Amniotic stem cell (primary cell): ENCODE results near the gene PDGFA.
"Not testable (repeated sequence)": the region's sequence is repeated elsewhere in the genome, so short reads cannot be mapped to it uniquely, and the experiment has no call there.

Experiments used
- DNase-seq: peaks from one replicate; lab custom pipeline; 2025; lab: John Stamatoyannopoulos, UW

Gene PDGFA

DNA sequence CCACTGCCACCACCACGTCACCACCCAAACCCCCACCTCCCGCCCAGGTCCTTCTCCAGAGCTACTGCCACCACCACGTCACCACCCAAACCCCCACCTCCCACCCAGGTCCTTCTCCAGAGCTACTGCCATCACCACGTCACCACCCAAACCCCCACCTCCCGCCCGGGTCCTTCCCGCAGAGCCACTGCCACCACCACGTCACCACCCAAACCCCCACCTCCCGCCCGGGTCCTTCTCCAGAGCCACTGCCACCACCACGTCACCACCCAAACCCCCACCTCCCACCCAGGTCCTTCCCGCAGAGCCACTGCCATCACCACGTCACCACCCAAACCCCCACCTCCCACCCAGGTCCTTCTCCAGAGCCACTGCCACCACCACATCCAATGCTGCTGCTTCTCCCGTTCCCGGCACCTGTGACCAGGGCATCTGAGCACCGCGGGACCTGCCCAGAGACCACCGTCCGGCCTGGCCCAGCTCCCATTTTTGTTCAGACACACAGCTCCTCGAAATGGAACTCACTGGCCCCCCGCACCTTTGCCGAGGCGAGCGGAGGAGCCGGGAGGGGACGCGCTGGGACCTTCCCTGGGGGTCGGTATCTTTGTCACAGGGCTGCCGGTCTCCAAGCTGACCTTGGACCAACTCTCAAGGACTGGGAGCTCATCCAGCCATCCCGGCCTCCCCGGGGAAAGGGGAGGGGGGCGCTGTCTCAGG lies 32.7 kb upstream of the PDGFA start:
- DNase-seq = not testable (repeated sequence)

DNA sequence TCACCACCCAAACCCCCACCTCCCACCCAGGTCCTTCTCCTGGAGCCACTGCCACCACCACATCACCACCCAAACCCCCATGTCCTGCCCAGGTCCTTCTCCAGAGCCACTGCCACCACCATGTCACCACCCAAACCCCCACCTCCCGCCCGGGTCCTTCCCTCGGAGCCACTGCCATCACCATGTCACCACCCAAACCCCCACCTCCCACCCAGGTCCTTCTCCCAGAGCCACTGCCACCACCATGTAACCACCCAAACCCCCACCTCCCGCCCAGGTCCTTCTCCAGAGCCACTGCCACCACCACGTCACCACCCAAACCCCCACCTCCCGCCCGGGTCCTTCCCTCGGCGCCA lies 31.9 kb upstream of the PDGFA start:
- not testable (repeated sequence) for DNase-seq

DNA sequence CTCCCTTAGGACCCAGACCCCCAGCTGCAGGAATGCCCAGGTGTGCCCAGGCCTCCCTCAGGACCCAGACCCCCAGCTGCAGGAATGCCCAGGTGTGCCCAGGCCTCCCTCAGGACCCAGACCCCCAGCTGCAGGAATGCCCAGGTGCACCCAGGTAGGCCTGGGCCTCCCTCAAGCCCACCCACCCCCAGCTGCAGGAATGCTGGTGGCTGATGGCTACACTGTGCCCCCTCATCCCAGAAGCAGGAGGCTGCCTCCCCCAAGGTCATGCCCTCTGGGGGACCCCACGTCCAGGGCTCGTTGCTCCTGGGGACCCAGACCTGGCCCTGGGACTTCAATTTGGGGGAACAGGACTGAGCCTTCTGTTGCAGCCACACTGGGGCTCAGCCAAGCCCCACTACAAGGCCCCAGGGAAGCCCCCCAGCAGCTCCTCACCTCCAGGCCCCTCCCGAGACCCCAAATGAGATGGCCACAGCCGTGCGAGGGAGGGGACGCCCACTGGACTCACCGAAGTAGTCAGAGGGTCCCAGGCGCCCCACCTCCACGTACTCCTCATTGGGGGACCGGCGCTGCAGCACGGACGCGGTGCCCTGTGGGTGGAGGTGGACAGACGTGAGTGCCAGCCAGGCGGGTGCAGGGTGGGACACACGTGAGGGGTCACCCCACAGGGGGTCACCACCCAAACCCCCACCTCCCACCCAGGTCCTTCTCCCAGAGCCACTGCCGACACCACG lies 31.4 kb upstream of the PDGFA start:
- DNase-seq = no peak

DNA sequence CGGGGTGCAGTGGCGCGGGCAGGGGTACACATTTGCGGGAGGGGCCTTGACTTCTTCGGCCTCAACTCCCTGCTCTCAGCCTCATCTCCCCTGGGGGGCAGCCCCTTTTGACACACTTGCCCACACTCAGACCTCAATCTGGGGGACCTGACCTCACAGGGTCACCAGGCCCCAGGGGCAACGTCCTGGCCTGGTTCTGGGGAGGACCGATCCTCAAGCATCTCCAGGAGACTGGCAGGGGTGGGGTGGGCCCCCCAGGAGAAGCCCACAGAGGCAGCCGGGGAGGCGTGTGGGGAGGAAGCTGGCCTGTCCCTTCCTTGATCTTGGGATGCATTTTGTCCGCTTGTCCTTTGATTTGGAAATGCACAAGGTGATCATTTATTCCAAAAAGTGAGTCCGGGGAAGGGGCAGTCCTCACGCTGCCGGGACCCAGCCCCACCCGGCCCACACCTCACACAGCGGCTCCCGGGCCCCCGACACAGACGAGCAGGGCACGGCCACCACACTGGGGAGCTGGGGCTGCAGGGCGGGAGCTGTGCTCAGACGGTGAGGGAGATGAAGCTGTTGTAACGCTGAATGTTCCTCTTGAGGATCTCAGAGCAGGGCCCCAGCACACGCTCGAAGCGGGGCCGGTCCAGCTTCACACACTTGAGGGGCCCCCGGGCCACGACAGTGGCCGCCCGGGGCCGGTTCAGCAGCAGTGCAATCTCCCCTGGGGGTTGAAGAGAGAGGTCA lies 30.4 kb upstream of the PDGFA start:
- DNase-seq = no peak

DNA sequence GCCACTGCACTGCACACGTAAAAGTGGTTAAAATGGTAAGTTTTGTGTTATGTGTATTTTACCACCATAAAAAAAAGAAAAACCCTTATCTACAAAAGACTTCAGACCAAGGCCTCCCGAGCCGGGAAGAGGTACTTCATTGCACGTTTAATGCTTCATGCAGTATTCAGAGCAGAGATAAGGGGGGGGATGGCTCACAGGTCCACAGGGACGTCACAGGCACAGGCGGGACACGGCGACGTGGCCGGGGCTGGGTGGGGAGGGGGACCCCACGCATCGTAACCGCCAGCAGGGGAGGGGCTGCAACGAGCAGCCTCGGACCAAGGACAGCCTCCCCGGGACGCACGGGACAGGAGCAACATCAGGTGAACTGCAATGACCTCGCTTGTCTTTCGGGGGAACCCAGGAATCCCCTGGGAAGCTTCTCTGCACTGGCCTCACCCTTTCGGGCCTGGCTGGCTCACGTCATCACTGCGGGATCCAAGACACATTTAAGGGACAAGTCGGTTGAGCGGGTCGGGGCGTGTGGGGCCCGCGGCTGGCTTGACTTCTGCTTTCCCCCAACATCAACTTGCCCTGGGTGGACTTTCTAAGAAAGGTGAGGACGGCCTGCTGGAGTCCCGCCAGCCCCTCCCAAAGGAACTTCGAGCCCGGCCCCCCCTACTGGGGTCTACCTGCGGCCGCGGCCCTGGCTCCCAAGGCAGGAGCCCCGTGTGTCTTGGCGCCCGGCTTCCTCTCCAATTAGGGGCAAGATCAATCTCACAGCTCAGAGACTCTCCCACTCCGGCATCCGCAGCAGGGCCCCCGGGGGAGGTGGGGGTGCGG lies 29.6 kb upstream of the PDGFA start:
- no peak for DNase-seq

DNA sequence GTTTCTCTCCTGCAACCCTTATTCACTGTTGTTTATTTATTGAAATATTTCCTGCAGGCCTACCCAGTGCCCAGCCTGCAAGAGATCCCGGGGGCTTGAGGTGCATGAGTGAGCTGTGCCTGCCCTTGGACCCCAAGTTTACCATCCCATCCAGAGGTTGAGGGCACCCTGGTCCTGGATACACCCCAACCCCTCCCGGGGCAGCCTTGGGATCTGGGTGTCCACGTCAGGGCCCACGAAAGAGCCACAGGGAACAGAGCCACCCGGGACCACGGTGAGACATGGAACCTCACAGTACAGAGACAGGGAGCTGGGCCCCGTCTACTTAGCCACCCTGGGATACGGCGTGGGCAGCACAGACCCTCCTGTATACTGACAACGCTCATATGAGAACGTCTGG lies 28.8 kb upstream of the PDGFA start:
- no peak for DNase-seq

DNA sequence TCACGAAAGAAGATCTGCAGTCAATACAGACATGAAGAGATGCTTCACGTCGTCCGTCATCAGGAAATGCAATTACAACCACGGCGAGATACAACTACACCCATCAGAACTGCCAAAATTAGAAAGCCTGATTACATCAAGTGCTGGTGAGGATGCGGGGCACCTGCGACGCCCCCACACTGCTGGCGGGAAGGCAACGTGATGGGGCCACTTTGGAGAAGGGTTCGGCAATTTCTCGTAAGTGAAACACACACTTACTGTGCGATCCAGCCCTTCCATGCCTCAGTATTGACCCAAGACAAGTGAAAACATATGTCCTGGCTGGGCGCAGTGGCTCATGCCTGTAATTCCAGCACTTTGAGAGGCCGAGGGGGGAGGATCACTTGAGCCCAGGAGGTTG lies 25.8 kb upstream of the PDGFA start:
- DNase-seq = no peak

DNA sequence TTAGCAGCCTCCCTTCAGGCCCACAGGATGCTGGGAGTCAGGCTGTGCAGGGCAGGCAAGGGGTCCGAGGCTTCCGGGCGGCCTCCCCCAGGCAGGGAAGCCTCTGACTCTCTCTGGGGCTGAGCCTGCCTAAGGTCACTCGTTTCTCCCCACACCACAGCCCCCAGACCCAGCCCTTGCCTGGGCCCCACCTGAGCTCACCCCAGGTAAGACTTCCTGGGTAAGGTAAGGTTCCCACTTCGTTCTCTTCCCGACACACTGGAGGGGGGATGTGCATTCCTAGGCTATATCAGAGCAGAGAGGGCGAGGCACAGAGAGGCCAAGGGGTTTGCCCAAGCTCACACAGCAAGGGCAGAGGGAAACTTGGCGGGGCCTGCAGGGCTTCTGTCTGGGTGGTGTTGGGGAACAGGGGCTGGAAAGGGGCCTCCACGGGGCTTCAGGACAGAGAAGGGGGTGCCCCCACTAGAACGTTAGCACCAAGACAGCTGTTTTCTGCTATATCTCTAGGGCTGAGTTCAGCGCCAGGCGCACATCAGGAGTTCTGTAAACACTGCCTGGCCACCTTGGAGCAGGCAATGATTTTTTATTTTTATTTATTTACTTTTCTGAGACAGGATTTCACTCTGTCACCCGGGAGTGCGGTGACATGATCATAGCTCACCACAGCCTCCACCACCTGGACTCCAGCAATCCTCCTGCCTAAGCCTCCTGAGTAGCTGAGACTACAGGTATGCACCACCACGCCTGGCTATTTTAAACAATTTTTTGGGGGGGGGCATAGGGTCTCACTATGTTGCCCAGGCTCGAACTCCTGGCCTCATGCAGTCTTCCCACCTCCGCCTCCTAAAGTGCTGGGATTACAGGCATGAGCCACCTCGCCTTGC lies 24.9 kb upstream of the PDGFA start:
- DNase-seq = no peak

DNA sequence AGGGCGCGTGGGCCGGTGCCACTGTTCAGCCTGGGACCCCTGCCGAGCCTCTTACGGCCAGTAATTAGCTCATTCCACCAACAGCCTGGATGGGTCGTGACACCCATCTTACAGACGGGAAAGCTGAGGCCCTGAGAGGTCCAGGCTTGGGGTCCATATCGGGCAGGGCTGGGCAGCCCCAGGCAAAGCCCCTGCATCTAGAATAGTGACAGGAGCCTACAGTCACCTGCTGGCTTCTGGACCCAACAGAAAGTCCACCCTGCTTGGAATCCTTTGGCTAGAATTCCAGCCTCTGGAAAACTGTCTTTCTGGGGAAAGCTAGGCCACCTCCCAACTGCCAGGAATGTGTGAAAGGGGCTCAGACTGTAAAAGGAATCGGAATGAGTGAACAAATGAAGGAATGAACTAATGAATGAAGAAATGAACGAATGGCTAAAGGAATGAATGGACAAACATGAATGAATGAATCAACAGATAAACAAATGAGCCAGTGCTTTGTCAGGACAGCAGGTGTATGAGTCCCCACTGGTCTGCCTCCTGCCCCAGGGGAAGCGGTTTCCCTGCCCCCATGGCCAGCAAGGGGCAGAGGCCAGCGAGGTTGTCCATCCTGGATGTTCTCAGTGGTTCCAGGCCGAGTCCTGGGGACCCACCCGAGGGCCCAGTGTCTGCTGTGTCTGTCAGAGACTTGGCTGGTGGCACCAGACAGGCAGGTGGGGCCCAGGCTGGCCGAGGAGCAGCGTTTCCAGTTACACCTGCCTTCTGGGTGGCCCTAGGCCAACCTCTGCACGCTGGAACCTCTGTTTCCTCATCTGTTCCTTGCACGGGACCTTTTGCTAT lies 24.1 kb upstream of the PDGFA start:
- DNase-seq = no peak

DNA sequence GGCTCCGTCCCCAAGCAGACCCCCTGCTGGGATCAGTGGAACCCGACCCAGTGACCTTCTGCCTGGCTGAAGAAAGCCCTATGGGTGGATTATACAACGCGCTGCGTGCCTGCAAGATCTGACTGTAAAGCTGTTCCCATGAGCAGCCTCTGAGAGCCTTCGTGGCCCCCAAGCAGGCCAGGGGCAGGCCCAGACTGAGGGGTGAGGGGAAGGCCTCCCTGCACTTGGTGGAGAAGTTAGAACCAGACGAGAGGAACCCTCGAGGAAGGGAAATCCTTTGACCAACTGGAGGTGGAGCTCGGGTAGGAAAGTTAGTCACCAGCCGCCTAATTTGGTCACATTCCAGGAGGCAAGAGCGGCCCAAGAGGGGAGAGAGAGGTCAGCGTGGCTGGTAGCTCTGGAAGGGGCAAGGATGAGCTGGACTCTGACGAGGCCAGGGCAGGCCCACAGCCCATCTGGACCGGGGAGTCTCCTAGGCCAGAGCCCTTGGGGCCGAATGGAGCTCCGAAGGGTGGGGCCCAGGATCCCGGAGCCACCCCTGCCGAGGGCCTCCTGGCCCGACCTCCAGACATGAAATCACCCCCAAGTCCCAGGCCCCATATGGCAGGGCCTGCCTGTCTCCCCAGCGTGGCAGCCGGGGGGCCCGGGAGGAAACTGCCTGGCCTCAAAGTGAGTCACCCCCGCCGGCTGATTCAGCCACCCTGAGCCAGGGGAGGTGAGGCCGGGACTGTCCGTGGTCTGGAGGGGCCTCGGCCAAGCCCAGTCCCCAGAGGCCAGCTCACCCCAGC lies 23.3 kb upstream of the PDGFA start:
- DNase-seq = peak; percentile 73

DNA sequence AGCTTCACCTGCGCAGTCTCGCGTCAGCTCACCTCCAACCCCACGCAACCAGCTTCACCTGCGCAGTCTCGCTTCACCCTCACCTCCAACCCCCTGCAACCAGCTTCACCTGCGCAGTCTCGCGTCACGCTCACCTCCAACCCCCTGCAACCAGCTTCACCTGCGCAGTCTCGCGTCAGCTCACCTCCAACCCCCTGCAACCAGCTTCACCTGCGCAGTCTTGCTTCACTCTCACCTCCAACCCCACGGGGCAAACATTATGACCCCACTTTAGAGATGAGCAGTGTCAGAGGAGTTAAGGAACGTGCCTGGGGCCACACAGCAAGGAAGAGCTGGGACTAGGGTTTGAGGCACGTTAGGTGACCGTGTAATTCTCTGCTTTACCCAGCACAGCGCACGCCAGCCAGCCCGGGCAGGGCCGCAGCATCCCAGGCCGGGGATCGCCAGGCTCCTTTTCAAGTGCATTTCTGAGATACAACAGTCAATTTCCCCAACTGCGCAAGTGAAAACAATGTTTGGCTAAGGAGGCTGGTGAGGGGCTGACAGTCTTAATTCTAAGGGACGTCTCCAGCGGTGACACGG lies 22.6 kb upstream of the PDGFA start:
- no peak for DNase-seq

DNA sequence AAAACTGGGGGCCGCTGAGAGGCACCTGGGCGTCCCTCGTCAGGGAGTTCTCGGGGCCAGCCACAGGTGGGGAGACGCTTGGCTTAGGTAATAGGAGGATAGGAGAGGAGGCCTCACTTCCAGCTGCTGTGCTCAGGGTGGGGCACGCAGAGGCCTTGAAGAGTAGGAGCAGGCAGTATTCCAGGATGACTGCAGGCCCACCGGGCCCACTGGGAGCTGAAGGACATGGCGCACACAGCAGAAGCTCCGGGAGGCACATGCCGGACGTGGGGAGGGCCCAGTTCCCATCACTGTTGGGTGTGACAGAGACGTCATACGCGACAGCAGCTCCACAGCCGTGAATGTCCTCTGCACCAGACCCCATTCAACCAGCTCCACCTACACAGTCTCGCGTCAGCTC lies 22.0 kb upstream of the PDGFA start:
- no peak for DNase-seq

DNA sequence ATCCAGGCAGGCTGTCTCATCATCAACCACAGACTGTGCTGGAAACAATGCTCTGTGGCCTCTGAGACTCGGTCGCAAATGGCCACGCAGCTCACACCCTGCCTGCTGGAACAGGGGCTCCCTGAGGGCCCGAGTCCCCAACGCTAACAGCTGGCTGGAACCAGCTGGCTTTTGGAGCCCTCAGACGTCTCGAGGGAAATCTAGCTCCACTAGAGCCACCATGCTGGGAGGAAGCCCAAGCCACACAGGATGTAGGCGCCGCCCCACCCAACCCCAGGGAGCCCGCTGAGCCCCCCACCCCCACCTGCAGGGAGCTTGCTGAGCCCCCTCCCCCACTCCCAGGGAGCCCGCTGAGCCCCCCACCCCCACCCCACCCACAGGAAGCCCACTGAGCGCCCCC lies 21.4 kb upstream of the PDGFA start:
- DNase-seq = no peak

DNA sequence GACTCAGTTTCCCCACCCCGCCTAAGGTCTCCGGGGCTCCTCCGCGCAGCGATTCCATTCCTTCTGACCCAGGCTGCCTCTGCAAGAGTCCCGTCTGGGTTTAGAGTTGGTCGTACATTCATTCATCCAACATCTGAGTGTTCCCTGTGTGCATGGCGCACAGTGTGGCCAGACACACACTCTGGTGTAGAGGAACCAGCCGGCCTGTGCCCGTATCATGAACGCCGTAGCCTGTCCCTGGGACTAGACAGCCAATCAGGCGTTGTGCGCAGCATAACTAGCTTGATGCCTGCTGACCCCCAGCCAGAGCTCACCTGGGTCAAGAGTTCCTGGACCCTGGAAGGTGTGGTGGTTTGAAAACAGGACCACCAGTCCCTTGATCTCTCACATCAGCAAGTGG lies 20.9 kb upstream of the PDGFA start:
- no peak for DNase-seq

DNA sequence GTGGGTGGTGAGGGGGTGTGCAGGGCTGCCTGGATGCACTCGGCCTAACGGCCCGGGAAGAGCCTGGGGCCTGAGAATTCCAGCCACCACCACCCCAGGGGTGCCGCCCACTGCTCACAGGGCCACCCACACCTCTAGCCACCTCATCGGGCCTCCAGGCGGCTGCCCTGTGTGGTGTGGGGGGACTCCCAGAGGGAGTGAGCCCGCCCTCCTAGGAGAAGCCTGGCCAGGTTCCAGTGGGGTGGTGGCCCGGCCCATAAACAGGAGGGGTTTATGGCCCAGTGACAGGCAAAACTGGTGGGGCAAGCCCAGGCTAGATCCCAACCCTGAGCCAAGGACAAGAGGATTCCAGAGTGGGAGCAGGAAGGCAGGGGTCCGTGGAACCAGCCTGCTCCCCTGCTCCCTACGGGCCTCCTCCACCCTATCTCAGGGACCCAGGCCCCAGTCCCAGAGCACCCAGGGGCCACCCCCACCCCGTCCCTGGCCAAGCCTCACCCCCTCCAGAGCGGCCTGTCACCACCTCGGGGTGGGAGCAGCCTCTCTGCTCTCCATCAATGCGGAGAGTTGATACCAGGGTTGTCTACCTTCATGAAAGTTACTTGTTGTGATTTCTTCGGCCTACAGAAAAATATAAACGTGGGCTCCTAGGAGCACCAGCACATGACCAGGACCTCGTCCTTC lies 20.2 kb upstream of the PDGFA start:
- no peak for DNase-seq

DNA sequence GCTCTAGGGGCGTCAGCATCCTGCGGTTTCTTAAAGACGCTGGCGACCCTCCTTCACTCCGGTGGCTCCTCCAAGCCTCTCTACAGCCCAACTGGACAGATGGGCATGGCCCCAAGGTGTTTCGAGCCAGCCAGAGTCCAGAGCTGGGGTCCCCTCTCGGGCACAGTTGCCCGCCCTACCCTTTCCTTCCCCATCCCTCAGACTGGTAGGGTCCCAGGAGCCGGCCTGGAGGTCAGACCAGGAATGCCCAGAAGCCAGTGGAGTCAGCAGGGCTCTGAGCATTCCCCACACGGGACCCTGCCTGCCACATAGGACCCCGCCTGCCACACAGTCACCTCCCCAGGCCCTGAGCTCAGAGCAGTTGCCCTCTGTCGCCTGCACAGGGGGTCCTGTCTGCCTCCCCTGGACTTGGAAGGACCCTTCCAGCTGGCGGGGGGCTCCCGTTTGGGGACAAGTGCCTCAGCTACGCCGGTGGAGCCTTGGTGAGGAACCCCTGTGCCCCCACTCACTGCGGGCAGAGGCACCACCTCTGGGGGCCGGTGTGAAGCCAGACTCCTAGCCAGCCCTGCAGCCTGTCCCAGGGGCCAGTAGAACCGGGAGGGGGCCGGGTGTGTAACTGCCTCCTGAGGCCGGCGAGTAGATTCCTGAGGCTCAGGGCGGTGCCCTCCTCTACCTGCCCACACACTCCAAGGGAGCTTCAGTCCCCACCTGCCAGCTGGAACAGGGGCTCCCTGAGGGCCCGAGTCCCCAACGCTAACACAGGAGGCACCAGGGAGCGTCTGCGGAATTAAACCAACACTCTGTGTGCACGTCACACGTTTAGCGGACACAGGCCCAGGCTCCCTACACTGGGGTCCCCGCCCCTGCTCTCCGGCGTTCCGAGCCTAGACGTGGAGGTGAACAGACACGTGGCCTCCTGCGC lies 19.4 kb upstream of the PDGFA start:
- no peak for DNase-seq

DNA sequence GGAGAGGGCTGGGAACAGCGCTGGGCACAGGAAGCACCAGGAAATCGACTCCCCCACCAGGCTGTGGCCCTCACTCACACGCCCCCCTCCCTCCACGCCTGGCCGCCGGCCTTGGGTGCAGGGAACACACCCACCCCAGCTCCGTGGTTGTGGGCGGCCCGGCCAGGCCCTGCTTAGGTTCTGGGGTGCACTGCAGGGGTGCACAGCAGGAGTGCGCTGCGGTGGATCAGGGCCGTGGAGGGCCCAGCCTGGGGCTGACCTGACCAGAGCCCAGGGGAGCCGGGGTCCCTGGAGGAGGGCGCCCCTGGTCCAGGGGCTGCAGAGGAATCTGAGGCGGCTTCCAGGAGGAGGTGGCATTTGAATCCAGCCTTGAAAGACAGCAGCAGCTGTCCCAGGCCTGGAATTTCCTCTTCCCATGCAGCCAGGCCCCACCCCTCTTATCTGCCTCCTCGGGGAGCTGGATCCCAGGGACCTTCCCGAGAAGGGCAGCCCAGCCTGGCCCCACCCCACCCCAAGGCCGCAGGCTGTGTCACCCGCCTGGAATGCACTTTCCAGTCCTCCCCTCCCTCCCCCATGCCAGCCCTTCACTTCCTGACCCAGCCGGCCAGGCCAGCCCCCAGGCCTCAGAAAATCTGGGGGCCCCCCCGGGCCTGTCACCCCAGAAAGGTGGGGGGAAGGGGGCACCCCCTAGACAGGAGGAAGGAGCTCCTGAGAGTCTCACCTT lies 18.4 kb upstream of the PDGFA start:
- peak; percentile 69 for DNase-seq
